ENCODE measurements around the gene FADD. TPM values are rescaled to one million over a fixed set of nuclear protein-coding genes. Genes with fewer than 3 reads are reported as not detected.

The FADD gene
- total RNA-seq, 1 donor: 53.2 TPM

- Histone ChIP-seq H3K27me3 (ENCODE audit: insufficient read depth, low read length) (peaks cover 3% of the 10 kb centered on the region), H3K4me1 (ENCODE audit: insufficient read depth, low read length) (peaks cover 12% of the 10 kb centered on the region), H3K4me3 (ENCODE audit: insufficient read depth, low read length) (no peak overlapping the region), H3K9me3 (ENCODE audit: low read depth, low read length) (no peaks in the 10 kb centered on the region), H4K20me1 (ENCODE audit: insufficient read depth, low read length) (no peaks in the 10 kb centered on the region), H3K79me2 (ENCODE audit: insufficient read depth, low read length) (no peaks in the 10 kb centered on the region), H3K4me2 (ENCODE audit: insufficient read depth, low read length) (no peak overlapping the region), H3K36me3 (ENCODE audit: insufficient read depth, low read length) (no peaks in the 10 kb centered on the region), H3K27ac (ENCODE audit: low read depth, low read length) (no peak overlapping the region), H2AFZ (ENCODE audit: low read length) (peak overlapping the region; percentile 22)
- TF ChIP-seq, protein P1, sequence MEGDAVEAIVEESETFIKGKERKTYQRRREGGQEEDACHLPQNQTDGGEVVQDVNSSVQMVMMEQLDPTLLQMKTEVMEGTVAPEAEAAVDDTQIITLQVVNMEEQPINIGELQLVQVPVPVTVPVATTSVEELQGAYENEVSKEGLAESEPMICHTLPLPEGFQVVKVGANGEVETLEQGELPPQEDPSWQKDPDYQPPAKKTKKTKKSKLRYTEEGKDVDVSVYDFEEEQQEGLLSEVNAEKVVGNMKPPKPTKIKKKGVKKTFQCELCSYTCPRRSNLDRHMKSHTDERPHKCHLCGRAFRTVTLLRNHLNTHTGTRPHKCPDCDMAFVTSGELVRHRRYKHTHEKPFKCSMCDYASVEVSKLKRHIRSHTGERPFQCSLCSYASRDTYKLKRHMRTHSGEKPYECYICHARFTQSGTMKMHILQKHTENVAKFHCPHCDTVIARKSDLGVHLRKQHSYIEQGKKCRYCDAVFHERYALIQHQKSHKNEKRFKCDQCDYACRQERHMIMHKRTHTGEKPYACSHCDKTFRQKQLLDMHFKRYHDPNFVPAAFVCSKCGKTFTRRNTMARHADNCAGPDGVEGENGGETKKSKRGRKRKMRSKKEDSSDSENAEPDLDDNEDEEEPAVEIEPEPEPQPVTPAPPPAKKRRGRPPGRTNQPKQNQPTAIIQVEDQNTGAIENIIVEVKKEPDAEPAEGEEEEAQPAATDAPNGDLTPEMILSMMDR (IDR thresholded peaks at IDR 0.05; ENCODE audit: extremely low read depth, low read depth, low read length): no peak
- DNase-seq (ENCODE audit: insufficient read length, low spot score, missing footprints): peak; percentile 73
Measured at GRCh38 chr11:70251659-70252321, 48.7 kb downstream of the FADD start.

DNA sequence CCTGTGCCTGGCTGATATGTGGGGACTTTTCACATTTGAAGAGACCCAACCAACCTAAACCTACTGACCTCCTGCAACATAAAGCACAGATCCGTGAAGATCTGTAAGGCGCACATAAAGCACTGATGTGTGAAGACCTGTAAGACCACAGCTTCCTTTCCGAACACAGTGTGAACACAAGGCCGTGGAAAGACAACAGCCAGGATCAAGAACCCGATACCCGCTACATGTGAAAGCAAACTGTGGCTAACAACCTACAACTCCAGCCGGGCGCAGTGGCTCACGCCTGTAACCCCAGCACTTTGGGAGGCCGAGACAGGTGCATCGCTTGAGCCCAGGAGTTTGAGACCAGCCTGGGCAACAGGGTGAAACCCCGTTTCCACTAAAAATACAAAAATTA, 49.7 kb downstream of the FADD start:
- H3K79me2 ChIP-seq (ENCODE audit: insufficient read depth, low read length): no peaks in the 10 kb centered on the region

DNA sequence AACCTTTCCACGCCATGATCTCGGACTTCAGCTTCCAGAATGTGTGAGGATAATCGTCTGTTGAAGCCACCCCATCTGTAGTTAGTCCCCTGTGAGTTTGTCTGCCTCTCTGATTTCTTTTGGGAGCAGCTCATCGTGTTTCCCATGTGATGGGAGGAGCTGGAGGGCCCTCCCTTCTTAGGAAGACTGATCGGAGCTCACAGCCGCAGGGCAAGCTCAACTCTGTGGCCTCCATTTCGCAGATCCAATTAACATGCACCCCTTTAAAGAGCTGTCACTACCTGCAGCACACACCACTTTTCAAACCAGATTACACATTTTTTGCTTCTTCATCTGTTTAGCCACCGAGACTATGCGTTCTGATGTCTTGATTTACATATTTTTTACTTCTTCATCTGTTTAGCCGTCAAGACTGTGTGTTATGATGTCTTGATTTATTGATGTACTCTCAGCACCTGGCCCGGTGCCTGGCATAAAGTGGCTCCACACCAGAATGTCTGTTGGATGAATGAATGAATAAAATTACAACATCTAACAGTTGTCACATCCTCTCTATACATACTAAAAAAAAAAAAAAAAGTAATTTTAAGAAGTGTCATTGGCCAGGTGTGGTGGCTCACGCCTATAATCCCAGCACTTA, 52.5 kb downstream of the FADD start:
- H4K20me1 ChIP-seq (ENCODE audit: insufficient read depth, low read length): no peaks in the 10 kb centered on the region
- peak overlapping the region; percentile 53 for H2AFZ ChIP-seq (ENCODE audit: low read length)
- no peaks in the 10 kb centered on the region for H3K27me3 ChIP-seq (ENCODE audit: insufficient read depth, low read length)
- peaks cover 2% of the 10 kb centered on the region for H3K4me1 ChIP-seq (ENCODE audit: insufficient read depth, low read length)
- TF ChIP-seq, protein P1 (IDR thresholded peaks at IDR 0.05; ENCODE audit: extremely low read depth, low read depth, low read length): no peak
- no peaks in the 10 kb centered on the region for H3K9me3 ChIP-seq (ENCODE audit: low read depth, low read length)
- no peak overlapping the region for H3K27ac ChIP-seq (ENCODE audit: low read depth, low read length)
- no peak overlapping the region for H3K4me2 ChIP-seq (ENCODE audit: insufficient read depth, low read length)
- H3K79me2 ChIP-seq (ENCODE audit: insufficient read depth, low read length): no peaks in the 10 kb centered on the region
- no peak overlapping the region for H3K4me3 ChIP-seq (ENCODE audit: insufficient read depth, low read length)
- DNase-seq (ENCODE audit: insufficient read length, low spot score, missing footprints): no peak
- no peaks in the 10 kb centered on the region for H3K36me3 ChIP-seq (ENCODE audit: insufficient read depth, low read length)

More for the DNA sequence above, 49.7 kb downstream of the FADD start:
- TF ChIP-seq, protein P1 (IDR thresholded peaks at IDR 0.05; ENCODE audit: extremely low read depth, low read depth, low read length): no peak
- Histone ChIP-seq H4K20me1 (ENCODE audit: insufficient read depth, low read length) (no peaks in the 10 kb centered on the region), H2AFZ (ENCODE audit: low read length) (no peak overlapping the region), H3K4me3 (ENCODE audit: insufficient read depth, low read length) (no peak overlapping the region), H3K27me3 (ENCODE audit: insufficient read depth, low read length) (peaks cover 3% of the 10 kb centered on the region), H3K9me3 (ENCODE audit: low read depth, low read length) (no peaks in the 10 kb centered on the region), H3K4me1 (ENCODE audit: insufficient read depth, low read length) (peaks cover 4% of the 10 kb centered on the region), H3K36me3 (ENCODE audit: insufficient read depth, low read length) (no peaks in the 10 kb centered on the region), H3K27ac (ENCODE audit: low read depth, low read length) (no peak overlapping the region), H3K4me2 (ENCODE audit: insufficient read depth, low read length) (no peak overlapping the region)
- DNase-seq (ENCODE audit: insufficient read length, low spot score, missing footprints): no peak

Other genes with a start within 250 kb of the FADD start
- 0.88 TPM in 1 of 2 replicates, not detected in the other for gene ANO1, start 125.0 kb upstream of the FADD start, total RNA-seq
- gene PPFIA1, start 67.4 kb downstream of the FADD start, total RNA-seq: 93.7 and 110 TPM in 2 replicates
- gene CTTN, start 195.2 kb downstream of the FADD start, total RNA-seq: 426 and 429 TPM in 2 replicates

Measured in osteoblast (primary cell).